NCI-H128 (cell line): ENCODE measurements around the gene KCNJ15.
"Not testable (repeated sequence)": the region's sequence is repeated elsewhere in the genome, so short reads cannot be mapped to it uniquely, and the experiment has no call there.

ENCODE experiments used
- DNase-seq: peaks from one replicate; lab custom pipeline; 2025; ENCODE audit not compliant: unreplicated experiment; lab: John Stamatoyannopoulos, UW

KCNJ15 gene

DNA sequence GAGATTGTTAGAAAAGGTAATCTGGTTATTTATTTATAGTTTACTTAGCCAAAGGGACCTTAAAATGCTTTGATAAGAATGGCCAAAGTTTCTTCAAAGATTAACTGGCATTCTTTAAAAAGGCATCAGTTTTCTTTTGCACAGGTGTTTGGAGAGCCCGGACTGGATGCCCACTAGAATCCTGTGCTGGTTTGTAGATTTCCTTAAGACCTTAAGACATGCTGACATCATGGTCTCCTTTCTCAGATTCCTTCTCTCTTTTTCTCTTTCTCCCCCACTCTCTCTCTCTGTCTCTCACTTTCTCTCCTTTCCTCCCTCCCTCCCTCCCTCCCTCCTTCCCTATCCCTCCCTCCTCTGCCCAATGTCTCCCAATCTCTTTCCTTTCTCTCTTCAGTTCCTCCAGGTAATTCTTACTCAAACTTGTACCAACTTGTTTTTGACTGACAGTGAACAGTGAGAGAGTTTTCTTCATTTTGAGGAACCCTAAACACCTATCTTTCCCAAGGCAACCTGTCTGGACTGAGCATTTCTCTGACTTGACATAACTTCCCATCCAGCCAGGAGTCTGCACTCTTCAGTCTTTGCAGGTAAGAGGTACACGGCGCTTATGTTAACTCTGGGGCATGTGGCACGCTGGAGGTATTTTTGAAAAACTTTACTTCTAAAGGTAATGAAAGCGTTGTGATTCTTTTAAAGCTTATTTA is at the start of gene KCNJ15:
Gene KCNJ15 (plus strand): TSS at position 393 of the 704 bp plus-strand sequence. CDS start 42,271 bp downstream, outside the sequence.
- DNase-seq, result no peak

DNA sequence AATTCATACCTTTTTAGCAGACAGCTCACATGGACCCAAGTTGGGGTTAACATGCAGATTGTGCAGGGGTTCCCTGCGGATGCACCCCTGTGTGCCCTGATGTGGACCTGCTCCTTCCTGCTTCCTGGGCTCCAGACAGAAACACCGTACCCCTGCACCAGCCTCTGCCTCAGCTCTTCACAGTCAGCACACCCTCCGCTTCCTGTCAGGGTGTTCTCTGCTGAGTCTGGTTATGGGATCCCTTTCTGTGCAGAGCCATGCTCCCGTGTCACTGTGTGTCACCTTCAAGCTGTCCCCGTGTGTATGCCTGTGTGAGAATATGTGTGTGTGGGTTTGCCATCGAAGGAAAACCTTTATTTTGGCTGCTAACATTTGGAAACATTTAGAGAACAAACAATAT is 48.7 kb upstream of the KCNJ15 start:
- no peak for DNase-seq

DNA sequence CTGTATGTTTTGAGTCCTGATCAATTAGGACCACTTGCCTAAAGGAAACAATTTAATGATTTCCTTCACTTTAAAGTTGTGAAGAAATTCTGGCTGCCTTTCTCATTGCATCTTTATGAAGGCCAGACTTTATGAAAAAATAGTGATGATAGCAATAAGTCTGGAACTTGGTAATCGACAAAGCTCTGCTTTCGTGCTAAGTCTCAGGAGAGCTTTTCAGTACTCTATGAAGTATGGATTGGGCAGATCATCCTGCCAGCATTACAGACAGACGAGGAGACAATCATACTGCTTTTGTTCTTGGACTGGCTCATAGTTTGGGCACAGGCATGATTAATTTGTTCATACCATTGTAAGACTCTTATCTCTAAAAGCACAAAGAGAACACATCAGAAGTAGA is 45.5 kb upstream of the KCNJ15 start:
- DNase-seq, result no peak

DNA sequence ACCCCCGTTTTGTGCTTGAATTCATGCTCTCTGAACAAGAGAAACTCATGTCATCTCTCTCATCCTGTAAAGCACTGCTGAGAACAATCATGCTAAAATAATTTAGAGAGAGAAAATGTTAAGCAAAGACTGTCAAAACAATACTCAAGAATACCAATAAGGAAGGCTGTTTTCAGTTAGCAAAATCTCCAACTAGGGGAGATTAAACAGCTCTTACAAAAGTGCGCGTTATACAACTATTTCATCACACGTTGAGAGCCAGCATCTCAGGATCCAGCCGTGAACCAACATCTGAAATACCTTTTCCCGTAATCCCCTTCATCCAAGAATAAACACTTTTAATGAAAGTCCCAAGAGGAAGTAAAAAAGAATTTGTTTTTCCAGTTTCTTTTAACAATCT is 44.1 kb upstream of the KCNJ15 start:
- DNase-seq, result no peak

DNA sequence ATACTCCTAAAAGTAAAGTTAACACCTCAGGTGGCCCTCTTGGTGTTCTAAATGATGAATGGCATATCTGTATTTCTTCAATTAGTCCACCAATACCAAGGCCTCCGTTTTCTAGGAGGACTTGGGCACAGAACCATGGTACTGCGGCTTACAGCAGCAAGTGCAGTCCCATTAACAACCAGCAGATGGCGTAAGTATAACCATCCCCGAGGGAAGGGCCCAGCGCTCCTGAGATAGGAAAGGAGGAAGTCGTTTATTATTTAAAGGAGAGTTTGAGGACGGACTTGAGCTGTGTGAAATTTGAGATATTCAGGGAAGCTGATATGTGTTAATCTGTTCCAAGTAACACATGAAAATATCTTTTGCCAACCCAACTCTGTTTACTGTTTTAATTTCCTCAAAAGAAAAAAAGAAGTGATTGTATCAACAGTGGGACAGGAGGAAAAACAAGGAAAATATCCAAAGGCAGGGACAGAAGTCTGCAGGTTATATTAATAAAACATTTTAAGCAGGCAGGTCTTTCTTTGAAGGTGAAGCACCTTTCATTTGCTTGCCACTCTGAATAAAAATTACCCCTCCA is 37.7 kb upstream of the KCNJ15 start:
- DNase-seq, result peak; percentile 12

DNA sequence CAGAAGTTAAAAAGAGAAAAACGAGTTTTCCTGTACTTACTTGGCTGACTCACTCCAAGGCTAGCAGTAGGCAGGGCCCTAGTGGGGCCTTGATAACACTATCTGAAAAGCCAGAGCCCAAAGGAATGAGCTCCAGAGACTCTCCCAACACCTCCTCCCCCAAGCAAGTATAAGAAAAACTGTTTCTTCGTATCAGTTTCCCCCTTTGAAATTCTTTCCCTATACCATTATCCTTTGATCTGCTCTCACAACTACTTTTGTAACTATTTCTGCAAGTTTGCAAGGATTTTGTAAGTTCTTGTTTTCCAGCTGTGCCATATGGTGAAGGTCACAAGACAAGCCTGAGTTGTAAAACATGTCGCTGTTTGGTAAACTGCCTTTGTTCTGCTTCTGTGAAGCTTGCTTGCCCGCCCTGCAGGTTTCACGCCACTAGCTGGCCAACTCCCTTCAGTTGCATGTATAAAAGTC is 36.5 kb upstream of the KCNJ15 start:
- no peak for DNase-seq

DNA sequence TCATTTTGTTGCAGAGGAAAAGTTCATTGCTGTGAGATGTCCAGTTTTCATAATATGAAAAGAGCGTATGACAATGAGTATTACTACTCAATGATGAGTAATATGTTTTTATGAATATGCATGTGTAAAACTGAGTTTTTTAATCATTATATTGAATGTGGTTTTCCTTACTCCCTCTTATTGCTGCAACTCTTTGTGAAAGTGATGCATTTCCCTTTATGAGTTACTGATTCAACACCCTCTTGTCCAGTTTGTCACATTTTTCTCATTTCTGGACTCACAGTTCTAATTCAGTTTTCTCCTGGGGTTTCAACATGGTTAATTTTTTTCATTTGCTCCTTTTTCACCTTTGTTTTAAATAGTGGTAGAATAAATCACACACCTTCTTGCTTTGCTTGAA is 35.2 kb upstream of the KCNJ15 start:
- no peak for DNase-seq

DNA sequence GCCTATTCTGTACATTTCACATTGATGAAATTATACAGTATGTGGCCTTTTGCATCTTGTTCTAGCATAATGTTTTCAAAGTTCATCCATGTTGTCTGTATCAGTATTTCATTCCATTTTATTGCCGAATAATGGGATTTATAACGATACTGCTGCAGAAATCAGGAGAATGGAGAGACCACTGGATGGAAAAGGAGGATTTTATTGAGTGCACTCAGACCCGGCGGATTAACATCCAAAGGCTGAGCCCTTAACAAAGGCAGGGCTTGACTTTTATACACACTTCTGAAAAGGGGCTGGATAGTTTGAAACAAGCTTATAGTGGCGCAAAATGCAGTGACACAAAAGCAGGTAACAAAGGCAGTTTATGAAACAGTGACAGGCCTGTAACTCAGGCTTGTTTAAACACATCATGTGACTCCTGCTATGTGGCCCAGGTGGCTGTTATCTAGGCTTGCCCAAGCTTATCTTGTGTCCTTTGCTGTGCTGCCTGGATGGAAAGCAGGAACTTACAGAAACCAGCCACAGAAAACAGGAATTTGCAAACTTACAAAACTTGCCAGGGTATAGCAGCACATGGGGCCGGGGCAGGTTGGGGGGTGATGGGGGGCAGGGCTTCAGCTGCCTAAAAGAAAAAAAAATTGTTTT is 32.8 kb upstream of the KCNJ15 start:
- DNase-seq, result no peak

DNA sequence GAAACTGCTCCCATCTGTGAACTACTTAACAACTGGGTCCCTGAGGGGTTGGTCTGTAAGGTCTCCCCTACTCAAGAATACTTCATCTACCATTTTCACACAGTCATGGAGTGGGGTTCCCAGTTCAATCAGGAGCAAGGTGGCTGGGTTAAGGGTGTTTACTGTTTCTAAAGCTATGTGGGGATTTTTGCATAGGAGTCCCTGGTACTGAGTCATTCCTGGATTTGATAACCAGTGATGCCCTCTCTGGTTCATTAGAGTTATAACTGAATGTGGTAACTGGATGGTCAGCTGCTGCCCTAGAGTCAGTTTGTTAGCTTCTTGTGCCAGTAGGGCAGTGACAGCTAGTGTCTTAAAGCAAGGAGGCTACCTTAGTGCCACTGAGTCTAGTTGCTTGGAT is 29.4 kb upstream of the KCNJ15 start:
- DNase-seq, result no peak

DNA sequence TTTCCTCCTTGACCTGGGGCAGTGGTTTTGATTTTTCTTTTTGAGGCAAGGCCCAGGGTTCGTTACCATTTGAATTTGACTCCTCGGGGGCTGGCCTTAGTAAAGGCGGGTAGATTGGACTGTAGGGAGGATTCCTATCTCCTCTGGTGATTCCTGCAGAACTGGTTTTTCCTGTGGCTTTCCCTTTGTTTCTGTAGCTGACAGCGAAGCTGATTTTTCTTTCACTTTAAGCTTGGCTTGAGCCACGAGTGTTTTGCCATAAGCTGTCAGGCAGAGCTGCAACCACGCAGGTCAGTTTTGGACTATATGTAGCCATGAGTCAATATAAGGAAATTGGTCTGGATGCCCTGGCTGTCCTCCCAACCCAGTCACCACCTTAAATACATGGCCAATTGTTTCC is 28.7 kb upstream of the KCNJ15 start:
- DNase-seq, result no peak

DNA sequence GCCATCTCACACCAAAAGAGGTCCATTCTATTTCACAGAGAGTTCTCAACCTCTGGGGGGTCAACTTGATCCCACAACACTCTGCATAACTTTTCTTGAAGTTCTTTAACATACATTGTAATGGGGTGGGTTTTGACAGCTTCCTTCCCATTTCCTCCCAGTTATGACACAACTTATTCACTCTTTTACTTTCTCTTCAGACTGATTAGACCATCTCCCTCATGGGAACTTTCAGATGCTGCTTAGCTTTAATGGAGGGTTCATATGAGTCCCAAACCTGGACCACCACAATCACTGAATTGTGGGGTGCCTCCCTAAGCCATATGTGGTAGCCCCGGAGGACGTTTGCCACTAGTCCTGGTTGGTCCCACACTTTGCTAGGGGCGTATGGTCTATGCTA is 28.3 kb upstream of the KCNJ15 start:
- no peak for DNase-seq

DNA sequence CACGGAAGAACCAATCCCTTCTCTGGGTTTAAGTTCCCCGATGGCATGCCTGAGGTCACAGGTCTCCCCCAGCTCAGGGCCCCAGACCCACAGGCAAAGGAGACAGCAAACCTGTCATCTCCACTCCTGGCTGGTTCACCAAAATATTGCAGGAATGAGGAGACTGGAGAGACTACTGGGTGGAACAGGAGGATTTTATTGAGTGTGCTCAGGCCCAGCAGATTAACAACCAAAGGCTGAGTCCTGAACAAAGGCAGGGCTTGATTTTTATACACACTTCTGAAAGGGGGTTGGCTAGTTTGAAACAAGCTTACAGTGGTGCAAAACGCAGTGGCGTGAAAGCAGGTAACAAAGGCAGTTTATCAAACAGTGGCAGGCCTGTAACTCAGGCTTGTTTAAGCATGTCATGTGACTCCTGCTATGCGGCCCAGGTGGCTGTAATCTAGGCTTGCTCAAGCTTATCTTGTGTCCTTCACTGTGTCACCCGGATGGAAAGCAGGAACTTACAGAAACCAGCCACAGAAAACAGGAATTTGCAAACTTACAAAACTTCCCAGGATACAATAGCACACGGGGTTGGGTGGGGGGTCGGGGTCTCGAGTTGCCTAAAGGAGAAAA is 27.4 kb upstream of the KCNJ15 start:
- DNase-seq, result no peak

DNA sequence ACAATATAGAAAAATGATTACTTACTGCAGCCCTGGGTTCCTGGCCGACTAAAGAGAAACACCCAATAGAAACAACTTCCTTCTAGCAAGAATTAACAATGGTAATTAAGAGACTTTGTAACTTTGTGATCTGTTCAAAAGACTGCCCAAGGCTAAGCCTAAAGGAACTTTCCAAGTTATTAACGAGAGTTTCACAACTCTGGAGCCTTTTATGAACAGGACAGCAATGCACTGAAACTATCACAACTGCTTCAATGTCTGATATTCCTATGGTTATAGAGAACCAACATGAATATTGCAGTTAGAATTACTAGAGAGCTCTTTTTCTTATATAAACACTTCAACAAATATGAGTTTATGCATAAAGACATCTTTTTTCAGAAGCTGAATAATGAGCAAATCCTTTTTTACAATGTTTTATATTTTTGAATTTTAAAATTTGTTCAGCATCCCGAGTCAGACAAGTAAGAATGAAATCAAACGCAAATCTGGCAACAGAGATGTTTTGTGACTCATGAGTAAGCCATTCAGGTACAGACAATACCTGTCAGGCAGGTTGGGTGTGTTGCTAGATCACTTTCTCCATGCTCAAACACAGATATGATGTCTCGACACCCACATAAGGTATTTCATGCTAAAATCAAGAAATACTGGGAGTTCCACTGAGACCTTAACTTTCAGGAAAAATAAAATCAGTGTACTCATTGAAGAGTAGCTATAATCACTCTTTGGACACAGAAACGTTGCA is 22.2 kb upstream of the KCNJ15 start:
- DNase-seq, result no peak

DNA sequence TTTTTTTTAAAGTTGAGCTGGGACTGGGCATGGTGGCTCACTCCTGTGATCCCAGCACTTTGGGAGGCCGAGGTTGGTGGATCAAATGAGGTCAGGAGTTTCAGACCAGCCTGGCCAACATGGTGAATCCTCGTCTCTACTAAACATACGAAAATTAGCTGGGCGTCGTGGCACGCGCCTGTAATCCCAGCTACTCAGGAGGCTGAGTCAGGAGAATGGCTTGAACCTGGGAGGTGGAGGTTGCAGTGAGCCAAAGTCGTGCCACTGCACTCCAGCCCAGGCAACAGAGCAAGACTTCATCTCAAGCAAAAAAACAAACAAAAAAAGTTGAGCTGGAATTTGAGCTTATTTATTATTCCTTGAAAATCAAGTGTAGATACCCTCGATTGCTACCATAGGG is 21.5 kb upstream of the KCNJ15 start:
- DNase-seq, result not testable (repeated sequence)

DNA sequence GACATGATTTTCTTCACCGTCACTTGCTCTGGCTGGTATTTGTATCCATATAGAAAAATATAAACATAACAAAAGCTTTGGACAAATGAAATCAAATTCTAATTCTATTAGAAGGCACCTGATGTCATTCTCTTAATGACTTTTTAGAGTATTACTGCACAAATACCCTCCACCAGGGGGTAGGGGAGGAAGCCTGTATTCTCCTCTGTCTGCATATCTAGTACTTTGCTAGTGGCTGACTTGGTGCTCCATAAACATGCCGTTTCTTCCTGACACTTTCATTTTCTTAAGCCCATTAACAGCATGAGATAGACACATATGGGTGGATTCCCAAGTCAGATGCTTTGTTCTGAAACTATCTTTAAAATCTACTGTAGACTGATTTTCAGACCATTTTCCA is 20.6 kb upstream of the KCNJ15 start:
- no peak for DNase-seq

DNA sequence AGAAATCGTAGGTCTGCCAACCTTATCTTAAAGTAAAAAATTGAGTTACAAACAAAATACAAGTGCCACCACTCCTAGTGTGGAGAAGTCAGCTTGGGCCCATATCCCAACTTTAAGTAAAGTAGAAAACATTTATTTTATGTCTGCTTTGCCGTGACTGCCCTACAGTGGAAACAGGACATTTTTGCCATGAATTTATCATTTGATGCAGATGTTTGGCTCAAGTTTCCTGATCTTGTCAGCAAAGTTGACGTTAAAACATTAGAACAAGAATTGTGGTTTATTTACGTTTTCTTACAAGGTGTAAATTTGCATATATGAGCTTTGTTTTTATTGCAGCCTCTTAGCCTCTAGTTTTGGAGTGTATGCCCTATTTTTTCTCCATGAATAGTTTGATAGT is 17.1 kb upstream of the KCNJ15 start:
- no peak for DNase-seq

DNA sequence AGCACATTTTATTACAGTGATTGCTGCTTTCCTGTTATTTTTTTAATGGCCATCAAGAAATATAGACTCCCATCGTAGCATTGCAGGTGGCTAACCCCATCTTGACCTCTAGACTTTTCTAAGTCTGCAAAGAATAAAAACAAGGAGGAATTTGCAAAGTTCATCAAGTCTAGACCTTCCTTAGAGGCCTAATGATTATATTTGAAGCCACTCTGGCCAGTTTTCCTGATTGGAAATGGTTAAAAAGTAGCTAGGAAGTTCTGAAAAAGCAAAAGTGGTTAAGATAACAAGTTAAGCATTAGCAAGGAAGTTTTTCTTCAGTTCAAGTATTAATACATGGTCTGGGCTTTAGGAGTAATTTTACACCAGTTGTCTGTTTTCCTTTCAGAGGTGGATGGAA is 16.7 kb upstream of the KCNJ15 start:
- DNase-seq, result no peak

DNA sequence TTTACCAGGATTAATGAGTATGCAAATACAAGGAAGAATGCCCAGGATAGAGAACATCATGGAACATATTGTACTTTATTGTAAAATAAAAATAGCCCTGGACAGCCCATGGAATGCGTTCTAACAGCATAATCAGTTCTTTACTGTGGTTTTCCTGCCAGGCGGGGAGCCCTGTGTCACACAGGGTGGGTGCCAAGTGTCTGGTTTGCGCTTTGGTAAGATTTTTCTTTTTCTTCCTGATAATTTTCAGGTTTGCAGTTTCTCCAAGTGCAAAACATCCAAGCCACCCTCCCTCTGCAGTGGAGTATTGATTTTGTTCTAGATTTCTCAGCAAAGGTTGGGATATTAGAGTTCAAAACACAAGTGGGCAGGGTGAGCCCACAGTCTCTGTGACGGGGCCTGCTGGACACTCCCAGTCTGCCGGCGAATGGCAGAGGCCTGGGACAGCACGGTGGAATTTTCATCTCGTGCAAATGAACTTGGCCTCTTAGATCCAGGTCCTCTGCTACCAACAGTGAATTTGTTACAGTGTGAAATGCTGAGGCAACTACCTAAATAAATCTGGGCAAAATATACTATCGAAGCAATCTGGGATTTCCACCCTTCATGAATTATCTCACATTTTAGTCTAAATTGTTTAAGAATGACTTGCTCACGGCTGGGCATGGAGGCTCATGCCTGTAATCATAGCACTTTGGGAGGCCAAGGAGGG is 15.6 kb upstream of the KCNJ15 start:
- no peak for DNase-seq

DNA sequence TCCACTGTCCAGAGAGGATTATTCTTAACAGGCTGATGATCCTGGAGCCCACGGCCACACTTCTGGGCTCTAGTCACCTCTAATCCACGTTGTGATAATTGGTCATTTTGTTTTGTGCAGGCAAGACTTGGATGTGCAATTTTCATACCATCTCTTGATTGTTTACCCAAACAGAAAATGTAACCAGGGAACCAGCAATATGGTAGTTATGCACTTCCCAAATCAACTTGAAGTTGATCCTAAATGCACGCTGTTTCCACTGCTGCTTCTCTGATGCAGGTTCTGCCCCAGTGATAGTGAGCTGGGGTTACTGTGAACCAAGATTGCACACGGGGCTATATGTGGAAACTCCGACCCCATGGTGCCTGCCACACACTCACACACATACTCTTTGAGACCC is 14.7 kb upstream of the KCNJ15 start:
- DNase-seq, result no peak

DNA sequence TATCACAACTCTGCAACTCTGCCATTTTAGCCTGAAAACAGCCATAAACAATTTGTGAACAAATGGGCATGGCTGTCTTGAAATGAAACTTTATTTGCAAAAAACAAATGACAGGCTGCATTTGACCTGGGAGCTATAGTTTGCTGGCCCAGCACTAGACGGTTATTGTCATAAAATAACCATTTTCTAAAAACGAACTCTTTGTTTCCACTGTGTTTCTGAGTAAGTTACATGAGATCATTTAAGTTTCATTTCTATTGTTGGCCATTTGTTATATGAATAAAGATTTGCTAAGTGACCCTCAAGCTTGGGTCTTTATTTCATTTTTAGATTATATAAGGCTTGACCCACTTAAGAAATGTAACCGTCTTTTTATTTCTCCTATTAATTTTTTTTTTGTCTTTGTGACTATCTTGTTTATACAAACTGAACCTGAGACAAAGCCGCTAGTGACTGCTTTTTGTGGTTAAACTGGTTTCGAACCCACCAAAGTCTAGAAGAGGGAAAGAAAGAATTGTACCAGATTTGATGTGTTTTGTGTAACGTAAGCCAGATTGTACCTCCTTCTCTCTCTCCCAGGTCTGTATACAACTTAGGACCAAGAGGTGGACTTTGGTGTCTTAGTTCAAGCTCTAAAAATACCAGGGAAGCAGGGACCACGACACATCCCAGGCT is 12.9 kb upstream of the KCNJ15 start:
- no peak for DNase-seq
